HepG2 (cell line): Measurements from ENCODE around the gene DIP2C. TPM values are rescaled to one million over a fixed set of nuclear protein-coding genes. Genes with fewer than 3 reads are reported as not detected.

Experiments
- ATAC-seq: fragments of 200-7000 bp; cut with Tn5 transposase; 3 replicates; pipeline ENCODE4 v1.9.1; 2020; ENCODE audit warnings: mild to moderate bottlenecking, moderate library complexity
- BruUV-seq: library from RNA; stranded (reverse); fragments of 400-500 nt; replicated peaks from 2 replicates; lab custom pipeline; 2021; lab: Mats Ljungman, UMichigan
- CTCF ChIA-PET: fragments of 300-600 bp; formaldehyde crosslinking; extraction: SDS; loops from one replicate; lab custom pipeline; 2021; ENCODE audit warnings: low total read pairs, inconsistent platforms, low intra/inter-chr PET ratio; lab: Yijun Ruan, JAX
- POLR2A ChIA-PET: fragments of 350-600 bp; sonication (Branson Sonifier 250); formaldehyde crosslinking; loops from one replicate; lab custom pipeline; 2020; ENCODE audit warnings: antibody characterized with exemption, inconsistent platforms; lab: Yijun Ruan, JAX
- DNase-seq: peaks from one replicate; pipeline ENCODE4 v3.0.0-alpha.2; 2015; ENCODE audit warnings: low spot score
- FAIRE-seq: peaks from 3 replicates; lab custom pipeline; 2011; peaks lifted over from hg19 to GRCh38; lab: Jason Lieb, UNC
- H2AFZ ChIP-seq: one replicate; pipeline ENCODE4 v1.6.1; 2011; ENCODE audit warnings: low read length, inconsistent platforms
- H3K27ac ChIP-seq: fragments of 300-600 bp; 3 replicates; pipeline ENCODE4 v1.8.0; 2011; ENCODE audit warnings: mixed run types, mild to moderate bottlenecking, mixed read lengths, low read length, inconsistent platforms; ENCODE audit not compliant: insufficient read depth; ENCODE audit errors: extremely low read length
- H3K27me3 ChIP-seq, 2 experiments: fragments of 200-600 bp in 1 of 2; 2 replicates in 1 of 2; 3 replicates in 1 of 2; pipeline versions ENCODE4 v1.6.0 to v1.8.0; 2011; ENCODE audit warnings: low read length in 2 of 2, mild to moderate bottlenecking in 2 of 2, moderate library complexity in 2 of 2, inconsistent platforms in 1 of 2; ENCODE audit not compliant: insufficient read depth in 2 of 2, control insufficient read depth in 1 of 2
- H3K36me3 ChIP-seq, 2 experiments: fragments of 200-600 bp in 1 of 2; replicated peaks in 1 of 2; 2 replicates in 1 of 2; 3 replicates in 1 of 2; pipeline versions ENCODE4 v1.5.1 to v1.8.0; 2011; ENCODE audit warnings: low read length in 2 of 2, inconsistent platforms in 1 of 2; ENCODE audit not compliant: insufficient read depth in 2 of 2, control insufficient read depth in 1 of 2
- H3K4me1 ChIP-seq: 2 replicates; pipeline ENCODE4 v1.5.1; 2012; ENCODE audit warnings: low read length, inconsistent platforms; ENCODE audit not compliant: insufficient read depth
- H3K4me2 ChIP-seq: 2 replicates; pipeline ENCODE4 v1.6.0; 2011; ENCODE audit warnings: low read depth, low read length, inconsistent platforms
- H3K4me3 ChIP-seq, 3 experiments: fragments of 200-600 bp in 1 of 3; sonication (generic), shearing (Covaris generic) in 1 of 3; replicated peaks in 1 of 3; 2 replicates each; pipeline ENCODE4 v1.5.1; 2011 to 2016; ENCODE audit warnings: low read length in 3 of 3, inconsistent platforms in 2 of 3, low read depth in 2 of 3, mild to moderate bottlenecking in 2 of 3, control low read depth in 1 of 3, mixed read lengths in 1 of 3; ENCODE audit not compliant: insufficient read depth in 1 of 3
- H3K79me2 ChIP-seq: one replicate; pipeline ENCODE4 v1.6.1; 2011; ENCODE audit warnings: low read length, inconsistent platforms; ENCODE audit not compliant: insufficient read depth
- H3K9ac ChIP-seq: 2 replicates; pipeline ENCODE4 v1.6.0; 2011; ENCODE audit warnings: mild to moderate bottlenecking, low read depth, low read length, inconsistent platforms; ENCODE audit not compliant: insufficient read depth
- H3K9me3 ChIP-seq: 2 replicates; pipeline ENCODE4 v1.5.1; 2012; ENCODE audit warnings: mild to moderate bottlenecking, low read length
- H4K20me1 ChIP-seq: 2 replicates; pipeline ENCODE4 v1.6.0; 2011; ENCODE audit warnings: inconsistent platforms, mild to moderate bottlenecking, low read length, moderate library complexity; ENCODE audit not compliant: insufficient read depth
- CENPX ChIP-seq: sonication (generic); formaldehyde crosslinking; IDR thresholded peaks from 2 replicates; pipeline ENCODE4 v1.9.0; 2021; ENCODE audit warnings: mild to moderate bottlenecking, missing genetic modification reagents, moderate library complexity
- HNRNPH1 ChIP-seq: fragments of 200-400 bp; formaldehyde crosslinking; optimal IDR thresholded peaks from 2 replicates; pipeline ENCODE3; 2017; ENCODE audit warnings: mild to moderate bottlenecking, low read depth, low read length
- JUNB ChIP-seq: sonication (generic); formaldehyde crosslinking; IDR thresholded peaks from 2 replicates; pipeline ENCODE4 v1.8.0; 2022; ENCODE audit warnings: missing genetic modification reagents, mild to moderate bottlenecking, borderline replicate concordance
- PLRG1 ChIP-seq: fragments of 450-650 bp; conservative IDR thresholded peaks from 2 replicates; pipeline ENCODE4 v1.6.1; 2016
- SETDB1 ChIP-seq: sonication (generic); formaldehyde crosslinking; IDR thresholded peaks from 2 replicates; pipeline ENCODE4 v1.5.1; 2020; ENCODE audit warnings: missing genetic modification reagents, mild to moderate bottlenecking, borderline replicate concordance
- TOPORS ChIP-seq: sonication (generic); formaldehyde crosslinking; IDR thresholded peaks from 2 replicates; pipeline ENCODE4 v1.8.0; 2023; ENCODE audit warnings: mild to moderate bottlenecking, missing genetic modification reagents
- ZNF296 ChIP-seq: sonication (generic); formaldehyde crosslinking; conservative IDR thresholded peaks from 2 replicates; pipeline ENCODE4 v1.5.0; 2020; ENCODE audit warnings: mild to moderate bottlenecking, missing genetic modification reagents
- ZNF333 ChIP-seq: sonication (generic); formaldehyde crosslinking; IDR thresholded peaks from 2 replicates; pipeline ENCODE4 v1.4.0; 2020; ENCODE audit warnings: mild to moderate bottlenecking, missing genetic modification reagents, borderline replicate concordance
- ZNF782 ChIP-seq: sonication (generic); formaldehyde crosslinking; IDR thresholded peaks from 2 replicates; pipeline ENCODE4 v1.4.0; 2020; ENCODE audit warnings: missing genetic modification reagents, mild to moderate bottlenecking, borderline replicate concordance
- ZNF816 ChIP-seq: sonication (generic); formaldehyde crosslinking; IDR thresholded peaks from 2 replicates; pipeline ENCODE4 v1.8.0; 2022; ENCODE audit warnings: missing genetic modification reagents, mild to moderate bottlenecking, borderline replicate concordance
- WGBS: methylation state at CpG from one replicate; pipeline ENCODE4 v1.1.6; 2017; ENCODE audit warnings: low lambda C conversion rate; 5-methylcytosine and 5-hydroxymethylcytosine counted together
- in situ Hi-C: cut with HindIII; loops from 2 replicates; pipeline ENCODE4 v1.10.0; 2017; ENCODE audit warnings: low pct_unique_long_range_greater_than_20kb; ENCODE audit not compliant: extremely low pct_ligation_motif_present
- intact Hi-C: fragments of 100-400 bp; cut with micrococcal nuclease; formaldehyde crosslinking; loops from one replicate; pipeline ENCODE4 v1.10.0; 2022; ENCODE audit not compliant: unreplicated experiment
- polyA plus RNA-seq, 8 experiments: library from polyadenylated mRNA; depleted of rRNA in 3 of 8; stranded (reverse) in 7 of 8; unstranded in 1 of 8; fragments of >200 nt; fragmentation: Illumina TruSeq in 4 of 8; extraction: Trizol in 4 of 8; gene quantifications; 2 replicates each; pipeline versions ENCODE4 v1.2.1 to v1.2.3, GENCODE V29; 2011 to 2016; ENCODE audit warnings: low read depth in 4 of 8, missing spikeins in 1 of 8, mixed read lengths in 1 of 8; ENCODE audit not compliant: insufficient read depth in 1 of 8
- total RNA-seq, 5 experiments: library from RNA; depleted of rRNA; stranded (reverse); fragments of >200 nt; fragmentation: Illumina TruSeq; extraction: Trizol; gene quantifications; 2 replicates each; pipeline ENCODE4 v1.2.3, GENCODE V29; 2016; ENCODE audit warnings: low read depth in 1 of 5
- TF ChIP-seq, protein P1 (sequence below): sonication (generic); formaldehyde crosslinking; IDR thresholded peaks from 2 replicates; pipeline ENCODE4 v1.8.1; 2023; ENCODE audit warnings: missing genetic modification reagents, inconsistent platforms, borderline replicate concordance
- TF ChIP-seq, protein P2 (sequence below): sonication (generic); formaldehyde crosslinking; IDR thresholded peaks from 2 replicates; pipeline ENCODE4 v1.5.0; 2020; ENCODE audit warnings: missing genetic modification reagents
- TF ChIP-seq, protein P3 (sequence below): sonication (generic); formaldehyde crosslinking; IDR thresholded peaks from 2 replicates; pipeline ENCODE4 v1.4.0; 2020; ENCODE audit warnings: mild to moderate bottlenecking, missing genetic modification reagents
- TF ChIP-seq, protein P4 (sequence below): sonication (generic); formaldehyde crosslinking; IDR thresholded peaks from 2 replicates; pipeline ENCODE4 v1.5.1; 2020; ENCODE audit warnings: missing genetic modification reagents, mild to moderate bottlenecking, borderline replicate concordance

Gene DIP2C
- total and polyA plus RNA-seq, 2 of the 13 experiments (the other 11 are each of a cell fraction or from before 2014, with no cell fraction given): 2.2 to 2.7 TPM

DNA sequence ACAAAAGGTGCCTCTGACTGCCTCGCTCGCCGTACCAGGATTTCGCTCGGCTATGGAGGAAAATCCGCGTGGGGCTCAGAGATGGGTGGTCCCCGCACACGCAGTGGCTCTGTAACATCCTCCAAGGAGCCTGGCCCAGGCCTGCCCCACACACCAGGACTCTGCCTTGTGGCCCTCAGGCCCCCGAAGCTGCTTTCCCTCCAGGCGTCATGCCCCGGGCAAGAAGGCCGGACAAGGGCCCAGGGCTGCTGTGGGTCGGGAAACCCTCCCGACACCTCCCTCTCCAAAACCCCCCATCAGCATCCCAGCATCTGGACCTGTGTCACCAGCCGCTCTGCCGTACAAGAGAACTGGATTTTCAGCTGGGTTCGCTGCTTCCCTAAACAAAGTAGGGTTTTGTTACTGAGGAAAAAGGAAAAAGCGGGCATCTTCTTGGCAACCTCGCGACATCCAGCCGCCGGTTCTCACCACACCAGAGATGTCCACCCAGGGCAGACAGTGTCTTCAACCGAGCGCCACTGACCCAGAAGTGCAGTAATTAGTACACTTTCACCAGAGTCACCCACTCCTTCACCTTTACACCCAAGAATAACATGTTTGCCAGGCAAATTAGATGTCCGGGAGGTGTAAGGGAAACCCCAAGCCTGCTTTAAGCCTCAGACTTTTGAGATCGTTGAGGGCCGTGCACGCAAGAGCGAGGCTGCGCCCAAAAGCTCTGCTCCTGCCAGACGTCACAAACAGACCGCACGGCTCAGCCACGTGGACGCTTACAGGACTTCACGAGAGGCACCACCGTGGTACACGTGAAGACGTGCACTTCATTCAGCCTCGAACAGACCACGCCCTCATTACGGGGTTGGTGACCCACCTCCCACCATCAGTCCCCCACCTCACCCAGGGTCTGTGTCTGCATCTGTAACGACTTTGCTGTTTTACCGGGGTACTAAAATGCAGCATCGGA, 62.2 kb downstream of the DIP2C start:
- no peaks in the 10 kb centered on the region for H3K27me3 ChIP-seq
- WGBS: 89% methylated on average over 40 of the region's 46 CpGs
- in situ Hi-C loops: no loop called here
- no peaks in the 10 kb centered on the region for H3K36me3 ChIP-seq
- no peak overlapping the region for H3K27ac ChIP-seq
- H4K20me1 ChIP-seq: peaks cover 4% of the 10 kb centered on the region; the same call in 1 of the 2 replicates
- ATAC-seq: no peak
- POLR2A ChIA-PET: interaction anchor here (2.9 kb wide), 1 partner anchor 23 kb away, joined by 14 read pairs; no protein-coding TSS in a partner anchor
- no peak overlapping the region for H2AFZ ChIP-seq
- FAIRE-seq: no peak
- H3K79me2 ChIP-seq: no peaks in the 10 kb centered on the region
- CTCF ChIA-PET: no interaction called here
- DNase-seq: no peak
- no peak overlapping the region for H3K4me3 ChIP-seq
- no TSS peak for BruUV-seq
- no peak overlapping the region for H3K4me2 ChIP-seq
- no peaks in the 10 kb centered on the region for H3K9me3 ChIP-seq
- TF ChIP-seq, protein P1, sequence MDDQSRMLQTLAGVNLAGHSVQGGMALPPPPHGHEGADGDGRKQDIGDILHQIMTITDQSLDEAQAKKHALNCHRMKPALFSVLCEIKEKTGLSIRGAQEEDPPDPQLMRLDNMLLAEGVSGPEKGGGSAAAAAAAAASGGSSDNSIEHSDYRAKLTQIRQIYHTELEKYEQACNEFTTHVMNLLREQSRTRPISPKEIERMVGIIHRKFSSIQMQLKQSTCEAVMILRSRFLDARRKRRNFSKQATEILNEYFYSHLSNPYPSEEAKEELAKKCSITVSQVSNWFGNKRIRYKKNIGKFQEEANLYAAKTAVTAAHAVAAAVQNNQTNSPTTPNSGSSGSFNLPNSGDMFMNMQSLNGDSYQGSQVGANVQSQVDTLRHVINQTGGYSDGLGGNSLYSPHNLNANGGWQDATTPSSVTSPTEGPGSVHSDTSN: no peak
- TF ChIP-seq HNRNPH1: no peak
- TF ChIP-seq ZNF333 (CRISPR knock-in tag): no peak
- TF ChIP-seq, protein P2, sequence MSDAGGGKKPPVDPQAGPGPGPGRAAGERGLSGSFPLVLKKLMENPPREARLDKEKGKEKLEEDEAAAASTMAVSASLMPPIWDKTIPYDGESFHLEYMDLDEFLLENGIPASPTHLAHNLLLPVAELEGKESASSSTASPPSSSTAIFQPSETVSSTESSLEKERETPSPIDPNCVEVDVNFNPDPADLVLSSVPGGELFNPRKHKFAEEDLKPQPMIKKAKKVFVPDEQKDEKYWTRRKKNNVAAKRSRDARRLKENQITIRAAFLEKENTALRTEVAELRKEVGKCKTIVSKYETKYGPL (CRISPR knock-in tag): no peak
- TF ChIP-seq, protein P3, sequence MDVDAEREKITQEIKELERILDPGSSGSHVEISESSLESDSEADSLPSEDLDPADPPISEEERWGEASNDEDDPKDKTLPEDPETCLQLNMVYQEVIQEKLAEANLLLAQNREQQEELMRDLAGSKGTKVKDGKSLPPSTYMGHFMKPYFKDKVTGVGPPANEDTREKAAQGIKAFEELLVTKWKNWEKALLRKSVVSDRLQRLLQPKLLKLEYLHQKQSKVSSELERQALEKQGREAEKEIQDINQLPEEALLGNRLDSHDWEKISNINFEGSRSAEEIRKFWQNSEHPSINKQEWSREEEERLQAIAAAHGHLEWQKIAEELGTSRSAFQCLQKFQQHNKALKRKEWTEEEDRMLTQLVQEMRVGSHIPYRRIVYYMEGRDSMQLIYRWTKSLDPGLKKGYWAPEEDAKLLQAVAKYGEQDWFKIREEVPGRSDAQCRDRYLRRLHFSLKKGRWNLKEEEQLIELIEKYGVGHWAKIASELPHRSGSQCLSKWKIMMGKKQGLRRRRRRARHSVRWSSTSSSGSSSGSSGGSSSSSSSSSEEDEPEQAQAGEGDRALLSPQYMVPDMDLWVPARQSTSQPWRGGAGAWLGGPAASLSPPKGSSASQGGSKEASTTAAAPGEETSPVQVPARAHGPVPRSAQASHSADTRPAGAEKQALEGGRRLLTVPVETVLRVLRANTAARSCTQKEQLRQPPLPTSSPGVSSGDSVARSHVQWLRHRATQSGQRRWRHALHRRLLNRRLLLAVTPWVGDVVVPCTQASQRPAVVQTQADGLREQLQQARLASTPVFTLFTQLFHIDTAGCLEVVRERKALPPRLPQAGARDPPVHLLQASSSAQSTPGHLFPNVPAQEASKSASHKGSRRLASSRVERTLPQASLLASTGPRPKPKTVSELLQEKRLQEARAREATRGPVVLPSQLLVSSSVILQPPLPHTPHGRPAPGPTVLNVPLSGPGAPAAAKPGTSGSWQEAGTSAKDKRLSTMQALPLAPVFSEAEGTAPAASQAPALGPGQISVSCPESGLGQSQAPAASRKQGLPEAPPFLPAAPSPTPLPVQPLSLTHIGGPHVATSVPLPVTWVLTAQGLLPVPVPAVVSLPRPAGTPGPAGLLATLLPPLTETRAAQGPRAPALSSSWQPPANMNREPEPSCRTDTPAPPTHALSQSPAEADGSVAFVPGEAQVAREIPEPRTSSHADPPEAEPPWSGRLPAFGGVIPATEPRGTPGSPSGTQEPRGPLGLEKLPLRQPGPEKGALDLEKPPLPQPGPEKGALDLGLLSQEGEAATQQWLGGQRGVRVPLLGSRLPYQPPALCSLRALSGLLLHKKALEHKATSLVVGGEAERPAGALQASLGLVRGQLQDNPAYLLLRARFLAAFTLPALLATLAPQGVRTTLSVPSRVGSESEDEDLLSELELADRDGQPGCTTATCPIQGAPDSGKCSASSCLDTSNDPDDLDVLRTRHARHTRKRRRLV: no peak
- TF ChIP-seq ZNF296 (CRISPR knock-in tag): no peak
- no peak for TF ChIP-seq JUNB (CRISPR knock-in tag)
- no peak for TF ChIP-seq CENPX (CRISPR knock-in tag)
- TF ChIP-seq ZNF816 (CRISPR knock-in tag): no peak
- TF ChIP-seq TOPORS: no peak
- TF ChIP-seq PLRG1: no peak
- no peak for TF ChIP-seq ZNF782
- TF ChIP-seq, protein P4, sequence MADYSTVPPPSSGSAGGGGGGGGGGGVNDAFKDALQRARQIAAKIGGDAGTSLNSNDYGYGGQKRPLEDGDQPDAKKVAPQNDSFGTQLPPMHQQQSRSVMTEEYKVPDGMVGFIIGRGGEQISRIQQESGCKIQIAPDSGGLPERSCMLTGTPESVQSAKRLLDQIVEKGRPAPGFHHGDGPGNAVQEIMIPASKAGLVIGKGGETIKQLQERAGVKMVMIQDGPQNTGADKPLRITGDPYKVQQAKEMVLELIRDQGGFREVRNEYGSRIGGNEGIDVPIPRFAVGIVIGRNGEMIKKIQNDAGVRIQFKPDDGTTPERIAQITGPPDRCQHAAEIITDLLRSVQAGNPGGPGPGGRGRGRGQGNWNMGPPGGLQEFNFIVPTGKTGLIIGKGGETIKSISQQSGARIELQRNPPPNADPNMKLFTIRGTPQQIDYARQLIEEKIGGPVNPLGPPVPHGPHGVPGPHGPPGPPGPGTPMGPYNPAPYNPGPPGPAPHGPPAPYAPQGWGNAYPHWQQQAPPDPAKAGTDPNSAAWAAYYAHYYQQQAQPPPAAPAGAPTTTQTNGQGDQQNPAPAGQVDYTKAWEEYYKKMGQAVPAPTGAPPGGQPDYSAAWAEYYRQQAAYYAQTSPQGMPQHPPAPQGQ (CRISPR knock-in tag): no peak
- TF ChIP-seq SETDB1 (CRISPR knock-in tag): no peak
- intact Hi-C loops: no loop called here
- no peak overlapping the region for H3K9ac ChIP-seq
- peaks cover 24% of the 10 kb centered on the region for H3K4me1 ChIP-seq
